SH-SY5Y (cell line): ENCODE measurements around the gene TANGO6.

Experiments used
- GATA2 ChIP-seq: IDR thresholded peaks from 2 replicates; pipeline ENCODE4 v1.6.1; 2011; ENCODE audit warnings: mild to moderate bottlenecking, low read depth, low read length
- GATA3 ChIP-seq: IDR thresholded peaks from 2 replicates; pipeline ENCODE4 v1.6.1; 2011; ENCODE audit warnings: low read depth, mild to moderate bottlenecking, low read length, moderate library complexity

DNA sequence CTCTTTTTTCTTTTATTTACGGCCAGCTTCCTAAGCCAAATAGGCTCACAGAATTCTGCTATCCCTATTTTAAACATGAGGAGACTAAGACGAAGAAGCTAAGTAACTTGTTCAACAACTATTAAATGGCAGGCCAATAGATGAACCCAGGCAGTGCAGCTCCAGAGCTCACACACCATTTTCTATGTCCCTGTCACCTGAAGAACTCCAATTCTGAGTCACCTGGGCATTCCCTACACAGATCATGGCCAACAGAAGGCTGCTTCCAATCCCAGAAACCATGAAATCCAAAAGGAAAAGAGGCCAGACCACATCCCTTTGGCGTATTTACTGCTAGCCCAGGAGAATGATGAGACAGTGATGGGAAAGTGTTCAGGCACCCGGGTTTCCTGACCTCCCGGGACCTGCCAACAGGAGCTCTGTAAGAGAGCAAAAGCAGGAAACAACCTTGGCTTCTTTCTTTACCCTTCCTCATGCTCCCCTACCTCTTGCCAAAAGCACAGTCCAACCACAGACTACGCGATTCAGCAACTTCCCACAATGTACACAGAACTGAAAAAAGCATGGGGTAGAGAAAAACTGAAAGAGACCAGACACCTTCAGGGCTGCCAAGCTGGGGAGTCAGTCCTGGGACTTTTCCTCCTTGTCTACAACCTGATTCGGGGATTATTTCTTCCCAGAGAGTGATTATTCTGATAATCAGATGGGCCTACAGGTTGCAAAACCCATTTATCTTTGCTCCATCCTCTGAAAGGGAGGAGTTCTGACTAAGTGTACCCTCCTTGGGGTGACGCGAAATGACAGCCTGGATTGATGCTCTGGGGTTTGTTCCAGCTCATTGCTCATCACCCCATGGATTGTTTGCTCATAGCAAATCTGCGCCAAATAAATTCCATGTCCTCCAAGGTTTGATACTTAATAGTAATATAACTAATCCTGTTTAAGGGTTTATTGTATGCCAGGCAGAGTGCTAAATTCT is 214.4 kb downstream of the TANGO6 start:
- no peak for TF ChIP-seq GATA2
- no peak for TF ChIP-seq GATA3
